HEK293 (cell line): Measurements from ENCODE around the gene CDK14.

Source experiments
- CTCF ChIA-PET: fragments of 350-600 bp; formaldehyde crosslinking; extraction: SDS; loops from one replicate; lab custom pipeline; 2021; ENCODE audit warnings: antibody characterized with exemption; lab: Yijun Ruan, JAX
- POLR2A ChIA-PET: fragments of 300-600 bp; formaldehyde crosslinking; extraction: SDS; loops from one replicate; lab custom pipeline; 2020; ENCODE audit warnings: antibody characterized with exemption, inconsistent platforms; lab: Yijun Ruan, JAX
- H3K27ac ChIP-seq: fragments of 200-500 bp; sonication (Bioruptor generic); 2 replicates; pipeline ENCODE4 v1.5.1; 2014; ENCODE audit warnings: low read depth, low read length, control low read depth, inconsistent platforms; ENCODE audit errors: extremely low read depth
- H3K36me3 ChIP-seq, 2 experiments: fragments of 200-500 bp in 1 of 2; sonication (Bioruptor generic) in 1 of 2; 1 replicate in 1 of 2; 2 replicates in 1 of 2; pipeline ENCODE4 v1.5.1; 2014 to 2017; ENCODE audit warnings: inconsistent platforms in 2 of 2, low read length in 2 of 2; ENCODE audit not compliant: control insufficient read depth in 2 of 2, insufficient read depth in 1 of 2
- H3K4me1 ChIP-seq: fragments of 200-500 bp; sonication (Bioruptor generic); 2 replicates; pipeline ENCODE4 v1.5.1; 2014; ENCODE audit warnings: mild to moderate bottlenecking, low read length, inconsistent platforms; ENCODE audit not compliant: control insufficient read depth, insufficient read depth
- H3K4me3 ChIP-seq: 2 replicates; pipeline ENCODE4 v1.5.1; 2011; ENCODE audit warnings: low read depth, mild to moderate bottlenecking, control low read depth, low read length, moderate library complexity
- H3K9me3 ChIP-seq: fragments of 200-500 bp; sonication (Bioruptor generic); 2 replicates; pipeline ENCODE4 v1.5.1; 2014; ENCODE audit warnings: low read depth, low read length, inconsistent platforms; ENCODE audit not compliant: control insufficient read depth, insufficient read depth
- GLIS1 ChIP-seq: fragments of 450-650 bp; formaldehyde crosslinking; IDR thresholded peaks from 2 replicates; pipeline ENCODE4 v1.5.1; 2016; ENCODE audit warnings: missing biosample characterization, missing genetic modification characterization
- HOXC10 ChIP-seq: sonication (generic); formaldehyde crosslinking; IDR thresholded peaks from 2 replicates; pipeline ENCODE4 v1.8.1; 2023; ENCODE audit warnings: mild to moderate bottlenecking, missing genetic modification reagents
- KLF17 ChIP-seq: fragments of 450-650 bp; formaldehyde crosslinking; IDR thresholded peaks from 2 replicates; pipeline ENCODE4 v1.5.1; 2016; ENCODE audit warnings: missing biosample characterization, missing genetic modification characterization
- PRDM1 ChIP-seq: fragments of 450-650 bp; formaldehyde crosslinking; IDR thresholded peaks from 2 replicates; pipeline ENCODE4; 2016; ENCODE audit warnings: missing biosample characterization, missing genetic modification characterization
- PRDM10 ChIP-seq: fragments of 450-650 bp; formaldehyde crosslinking; IDR thresholded peaks from 2 replicates; pipeline ENCODE4 v1.5.1; 2016; ENCODE audit warnings: missing biosample characterization, missing genetic modification characterization
- SP7 ChIP-seq: fragments of 450-650 bp; formaldehyde crosslinking; IDR thresholded peaks from 2 replicates; pipeline ENCODE4 v1.5.1; 2016; ENCODE audit warnings: missing biosample characterization, missing genetic modification characterization
- ZBTB10 ChIP-seq: fragments of 450-650 bp; formaldehyde crosslinking; IDR thresholded peaks from 2 replicates; pipeline ENCODE4 v1.5.1; 2016; ENCODE audit warnings: missing biosample characterization, missing genetic modification characterization
- ZBTB21 ChIP-seq: fragments of 450-650 bp; formaldehyde crosslinking; IDR thresholded peaks from 2 replicates; pipeline ENCODE4 v1.5.1; 2017; ENCODE audit warnings: missing biosample characterization, missing genetic modification characterization
- ZBTB6 ChIP-seq: fragments of 450-650 bp; formaldehyde crosslinking; IDR thresholded peaks from 2 replicates; pipeline ENCODE4 v1.5.1; 2017; ENCODE audit warnings: missing biosample characterization, missing genetic modification characterization
- ZNF239 ChIP-seq: fragments of 450-650 bp; formaldehyde crosslinking; IDR thresholded peaks from 2 replicates; pipeline ENCODE4 v1.5.1; 2016; ENCODE audit warnings: missing biosample characterization, missing genetic modification characterization
- ZNF350 ChIP-seq: fragments of 450-650 bp; formaldehyde crosslinking; IDR thresholded peaks from 2 replicates; pipeline ENCODE4 v1.5.0; 2017; ENCODE audit warnings: missing biosample characterization, mild to moderate bottlenecking, missing genetic modification characterization
- ZNF398 ChIP-seq: fragments of 450-650 bp; formaldehyde crosslinking; IDR thresholded peaks from 2 replicates; pipeline ENCODE4 v1.5.1; 2017; ENCODE audit warnings: missing biosample characterization, missing genetic modification characterization
- ZNF560 ChIP-seq: fragments of 450-650 bp; formaldehyde crosslinking; IDR thresholded peaks from 2 replicates; pipeline ENCODE4 v1.5.1; 2017; ENCODE audit warnings: missing biosample characterization, missing genetic modification characterization, borderline replicate concordance
- ZNF580 ChIP-seq: fragments of 450-650 bp; formaldehyde crosslinking; IDR thresholded peaks from 2 replicates; pipeline ENCODE4 v1.5.1; 2016; ENCODE audit warnings: missing biosample characterization, missing genetic modification characterization
- ZNF600 ChIP-seq: fragments of 450-650 bp; formaldehyde crosslinking; IDR thresholded peaks from 2 replicates; pipeline ENCODE4 v1.5.1; 2016; ENCODE audit warnings: missing biosample characterization, missing genetic modification characterization
- ZNF629 ChIP-seq: fragments of 450-650 bp; formaldehyde crosslinking; IDR thresholded peaks from 2 replicates; pipeline ENCODE4 v1.5.1; 2017; ENCODE audit warnings: missing biosample characterization, missing genetic modification characterization
- ZNF654 ChIP-seq: fragments of 450-650 bp; formaldehyde crosslinking; IDR thresholded peaks from 2 replicates; pipeline ENCODE4 v1.5.1; 2016; ENCODE audit warnings: low read depth, missing biosample characterization, missing genetic modification characterization
- ZNF776 ChIP-seq: fragments of 450-650 bp; formaldehyde crosslinking; IDR thresholded peaks from 2 replicates; pipeline ENCODE4 v1.5.0; 2017; ENCODE audit warnings: missing biosample characterization, missing genetic modification characterization, borderline replicate concordance
- ZNF843 ChIP-seq: fragments of 450-650 bp; formaldehyde crosslinking; IDR thresholded peaks from 2 replicates; pipeline ENCODE4 v1.5.1; 2016; ENCODE audit warnings: missing biosample characterization, missing genetic modification characterization
- ZSCAN30 ChIP-seq: fragments of 450-650 bp; IDR thresholded peaks from 2 replicates; pipeline ENCODE4 v1.5.1; 2018; ENCODE audit warnings: missing biosample characterization, mild to moderate bottlenecking, missing genetic modification characterization, moderate library complexity
- ZSCAN4 ChIP-seq: fragments of 450-650 bp; formaldehyde crosslinking; IDR thresholded peaks from 2 replicates; pipeline ENCODE4 v1.5.1; 2017; ENCODE audit warnings: missing biosample characterization, missing genetic modification characterization
- ZXDB ChIP-seq: fragments of 450-650 bp; formaldehyde crosslinking; IDR thresholded peaks from 2 replicates; pipeline ENCODE4 v1.5.1; 2016; ENCODE audit warnings: missing biosample characterization, missing genetic modification characterization

CDK14 gene

GRCh38 chr7:91034459-91035368 is 438.6 kb downstream of the CDK14 start:
- POLR2A ChIA-PET = no interaction called here
- TF ChIP-seq ZNF654 (tag by site-specific recombination) (peak; percentile 85), SP7 (tag by site-specific recombination) (peak; percentile 99), ZNF560 (tag by site-specific recombination) (no peak), ZSCAN4 (tag by site-specific recombination) (peak; percentile 79), GLIS1 (tag by site-specific recombination) (peak; percentile 18; the same call in 1 of the 2 replicates), ZBTB21 (peak; percentile 33; the same call in 1 of the 2 replicates), ZNF580 (0 out of 2 replicates have a peak, but pooled peaks have one; percentile 23), ZNF600 (tag by site-specific recombination) (0 out of 2 replicates have a peak, but pooled peaks have one; percentile 12), ZXDB (tag by site-specific recombination) (0 out of 2 replicates have a peak, but pooled peaks have one; percentile 15), ZSCAN30 (tag by site-specific recombination) (no peak), ZNF629 (0 out of 2 replicates have a peak, but pooled peaks have one; percentile 25), ZNF239 (tag by site-specific recombination) (no peak), ZNF843 (tag by site-specific recombination) (peak; percentile 70), ZBTB10 (tag by site-specific recombination) (no peak), ZNF398 (peak; percentile 59), PRDM1 (no peak)
- TF ChIP-seq, all 188 proteins: peak for 11
- CTCF ChIA-PET = interaction anchor here (0.6 to 4.3 kb wide), 29 partner anchors 10 to 870 kb away, joined by 3 to 28 read pairs (median 4); no protein-coding TSS in a partner anchor
- H3K36me3 ChIP-seq = no peaks in the 10 kb centered on the region
- H3K27ac ChIP-seq = no peak overlapping the region
- no peaks in the 10 kb centered on the region for H3K9me3 ChIP-seq
- no peaks in the 10 kb centered on the region for H3K4me1 ChIP-seq
- no peak overlapping the region for H3K4me3 ChIP-seq

- ChIA-PET CTCF (no interaction called here), POLR2A (no interaction called here)
- Histone ChIP-seq H3K36me3 (no peaks in the 10 kb centered on the region), H3K27ac (no peak overlapping the region), H3K4me3 (no peak overlapping the region), H3K4me1 (no peaks in the 10 kb centered on the region), H3K9me3 (no peaks in the 10 kb centered on the region)
- TF ChIP-seq HOXC10 (CRISPR knock-in tag) = no peak
- no peak for TF ChIP-seq PRDM1
- TF ChIP-seq ZNF776 (tag by site-specific recombination) = no peak
- no peak for TF ChIP-seq KLF17 (tag by site-specific recombination)
- no peak for TF ChIP-seq PRDM10 (tag by site-specific recombination)
- no peak for TF ChIP-seq ZBTB6
- no peak for TF ChIP-seq ZBTB21
- no peak for TF ChIP-seq ZNF350 (tag by site-specific recombination)
These were observed 442.9 kb downstream of the CDK14 start for GRCh38 chr7:91039033-91039432.
